GM12878 (cell line): ENCODE measurements around the gene CLNS1A. TPM values are rescaled to one million over a fixed set of nuclear protein-coding genes. Genes with fewer than 3 reads are reported as not detected.

Source experiments
- BCLAF1 ChIP-seq: fragments of 450-650 bp; IDR thresholded peaks from 2 replicates; pipeline ENCODE4 v1.6.1; 2017; ENCODE audit warnings: antibody characterized with exemption, mild to moderate bottlenecking, moderate library complexity
- DPF2 ChIP-seq: fragments of 450-650 bp; IDR thresholded peaks from 2 replicates; pipeline ENCODE4 v1.6.1; 2017; ENCODE audit warnings: mild to moderate bottlenecking
- IRF3 ChIP-seq: fragments of 450-650 bp; IDR thresholded peaks from 2 replicates; pipeline ENCODE4 v1.6.1; 2014; ENCODE audit warnings: mild to moderate bottlenecking
- MYB ChIP-seq: fragments of 150-350 bp; IDR thresholded peaks from 2 replicates; pipeline ENCODE4 v1.6.1; 2014; ENCODE audit warnings: mild to moderate bottlenecking, low read depth, low read length, borderline replicate concordance
- MYC ChIP-seq: IDR thresholded peaks from 2 replicates; pipeline ENCODE4 v1.6.1; 2011; ENCODE audit warnings: mild to moderate bottlenecking, low read length, moderate library complexity, inconsistent platforms; ENCODE audit not compliant: insufficient read depth, insufficient replicate concordance, insufficient read length, severe bottlenecking
- PAX5 ChIP-seq: IDR thresholded peaks from 2 replicates; pipeline ENCODE4 v1.6.1; 2011; ENCODE audit warnings: low read depth, low read length, borderline replicate concordance
- PBX3 ChIP-seq: IDR thresholded peaks from 2 replicates; pipeline ENCODE4 v1.6.1; 2011; ENCODE audit warnings: mild to moderate bottlenecking, low read depth, low read length, moderate library complexity; ENCODE audit not compliant: insufficient replicate concordance
- SMAD1 ChIP-seq: fragments of 450-650 bp; IDR thresholded peaks from 2 replicates; pipeline ENCODE4 v1.6.1; 2018; ENCODE audit warnings: mild to moderate bottlenecking, low read depth; ENCODE audit not compliant: partially characterized antibody
- TARDBP ChIP-seq: IDR thresholded peaks from 2 replicates; pipeline ENCODE4 v1.6.1; 2016; ENCODE audit warnings: borderline replicate concordance
- TCF12 ChIP-seq: IDR thresholded peaks from 2 replicates; pipeline ENCODE4 v1.6.1; 2011; ENCODE audit warnings: low read depth, mild to moderate bottlenecking, low read length
- USF1 ChIP-seq: IDR thresholded peaks from 2 replicates; pipeline ENCODE4 v1.6.1; 2011; ENCODE audit warnings: borderline replicate concordance, low read depth, mild to moderate bottlenecking, moderate library complexity, mixed read lengths, low read length; ENCODE audit not compliant: insufficient read depth; ENCODE audit errors: extremely low read length
- ZNF622 ChIP-seq: fragments of 450-650 bp; IDR thresholded peaks from 2 replicates; pipeline ENCODE4 v1.6.1; 2017; ENCODE audit warnings: mild to moderate bottlenecking, inconsistent platforms
- ZZZ3 ChIP-seq: IDR thresholded peaks from 2 replicates; pipeline ENCODE4 v1.6.1; 2011; ENCODE audit warnings: low read depth; ENCODE audit not compliant: control insufficient read depth, insufficient read length
- polyA plus RNA-seq, 11 experiments: library from polyadenylated mRNA; depleted of rRNA in 4 of 11; unstranded in 6 of 11; stranded (reverse) in 5 of 11; fragments of >200 nt; fragmentation: Nextera tagmentation in 4 of 11; fragmentation: Illumina TruSeq in 1 of 11; extraction: Ambion mirVana in 4 of 11; extraction: Trizol in 1 of 11; gene quantifications; 1 replicate in 1 of 11; 2 replicates in 10 of 11; pipeline versions ENCODE4 v1.2.1 to v1.2.3, GENCODE V29; 2011 to 2016; ENCODE audit warnings: inconsistent platforms in 2 of 11, missing spikeins in 2 of 11, low read depth in 1 of 11
- total RNA-seq, 4 experiments: library from RNA; depleted of rRNA in 3 of 4; stranded (reverse); fragments of >200 nt in 3 of 4; fragmentation: Illumina TruSeq in 1 of 4; extraction: Trizol in 1 of 4; gene quantifications; 2 replicates each; pipeline versions ENCODE4 v1.2.1 to v1.2.3, GENCODE V29; 2013 to 2021

Gene CLNS1A
- total and polyA plus RNA-seq, 10 of the 15 experiments (the other 5 are each of a cell fraction or from before 2014, with no cell fraction given), result 74.1 to 247 (median 167) TPM

- no peak for TF ChIP-seq USF1
- TF ChIP-seq DPF2, result peak; percentile 43; the same call in 1 of the 2 replicates
- TF ChIP-seq IRF3, result no peak
- no peak for TF ChIP-seq TCF12
- no peak for TF ChIP-seq TARDBP
- TF ChIP-seq BCLAF1, result no peak
- no peak for TF ChIP-seq MYB
- TF ChIP-seq PAX5, result no peak
- TF ChIP-seq MYC, result no peak
- TF ChIP-seq ZZZ3, result no peak
- TF ChIP-seq PBX3, result no peak
- TF ChIP-seq SMAD1, result no peak
- no peak for TF ChIP-seq ZNF622
These were observed 47.9 kb downstream of the CLNS1A start, which contains the start of gene AQP11 (continued) for GRCh38 chr11:77589521-77590193.
